Stomach (tissue), 9 donors: Measurements from ENCODE around the gene IL4R. TPM values are rescaled to one million over a fixed set of nuclear protein-coding genes. Genes with fewer than 3 reads are reported as not detected.

ENCODE experiments used
- DNase-seq, 2 donors: peaks; one replicate each; pipeline versions ENCODE4 v3.0.0 to v3.0.0-alpha.2; 2013 to 2019
- H3K27ac ChIP-seq, 5 donors: fragments of 200-600 bp in 4 of 5; sonication (generic) in 4 of 5; one replicate each; pipeline ENCODE4 v1.5.1; 2013 to 2019; ENCODE audit warnings: mild to moderate bottlenecking in 1 of 5, moderate library complexity in 1 of 5
- H3K27me3 ChIP-seq, 3 donors: fragments of 200-600 bp; sonication (generic); one replicate each; pipeline ENCODE4 v1.5.1; 2017 to 2019; ENCODE audit warnings: mixed run types in 1 of 3
- H3K36me3 ChIP-seq, 4 donors: fragments of 200-600 bp; sonication (generic); 1 replicate in 3 of 4; 2 replicates in 1 of 4; pipeline ENCODE4 v1.5.1; 2016 to 2019
- H3K4me1 ChIP-seq, 4 donors: fragments of 200-600 bp; sonication (generic); one replicate each; pipeline ENCODE4 v1.5.1; 2016 to 2019
- H3K4me3 ChIP-seq, 4 donors: fragments of 200-600 bp; sonication (generic) in 3 of 4; one replicate each; pipeline ENCODE4 v1.5.1; 2016 to 2019; ENCODE audit warnings: mild to moderate bottlenecking in 1 of 4
- H3K9me3 ChIP-seq, 4 donors: fragments of 200-600 bp; sonication (generic); one replicate each; pipeline ENCODE4 v1.5.1; 2016 to 2019
- CTCF ChIP-seq, 7 experiments: fragments of 450-650 bp in 4 of 7; fragments of 200-600 bp in 3 of 7; sonication (generic) in 3 of 7; IDR thresholded peaks; one replicate each; pipeline ENCODE4 v1.5.1; 2016 to 2019; ENCODE audit warnings: antibody characterized with exemption in 7 of 7, control low read depth in 2 of 7, mild to moderate bottlenecking in 1 of 7
- EP300 ChIP-seq: sonication (generic); formaldehyde crosslinking; IDR thresholded peaks from one replicate; pipeline ENCODE4 v1.6.1; 2017; ENCODE audit warnings: antibody characterized with exemption
- POLR2A ChIP-seq, 4 donors: fragments of 450-650 bp; IDR thresholded peaks; one replicate each; pipeline ENCODE4 v1.6.1; 2016; ENCODE audit warnings: antibody characterized with exemption in 4 of 4, control low read depth in 2 of 4, mild to moderate bottlenecking in 1 of 4, moderate library complexity in 1 of 4
- POLR2AphosphoS5 ChIP-seq, 3 donors: sonication (generic); formaldehyde crosslinking; IDR thresholded peaks; one replicate each; pipeline ENCODE4 v1.6.1; 2016; ENCODE audit warnings: antibody characterized with exemption in 3 of 3
- WGBS, 5 donors: extraction: QIAGEN DNeasy Blood & Tissue Kit in 3 of 5; methylation state at CpG; one replicate each; pipeline versions ENCODE4 v1.1.5 to v1.1.7; 2013 to 2018; 5-methylcytosine and 5-hydroxymethylcytosine counted together
- intact Hi-C: fragments of 100-400 bp; cut with DNase I; formaldehyde crosslinking; loops from one replicate; pipeline ENCODE4 v1.15.1; 2023; ENCODE audit warnings: low total_unique reads
- polyA plus RNA-seq, 3 donors: library from polyadenylated mRNA; stranded (reverse); fragments of 200-250 nt; gene quantifications; one replicate each; pipeline ENCODE4 v1.2.3, GENCODE V29; 2013
- total RNA-seq, 5 donors: library from RNA; depleted of rRNA; stranded (reverse); fragments of >200 nt; gene quantifications; one replicate each; pipeline versions ENCODE4 v1.1.0 to v1.2.3, GENCODE V29; 2014 to 2016
- donor health status: healthy with polysubstance abuse.
- donor health status: Bipolar disorder and iron deficiency.
- donor health status: healthy.

IL4R gene
- total and polyA plus RNA-seq, 8 donors: 17.4 to 120 (median 52.4) TPM

GRCh38 chr16:27330542-27330941, 16.8 kb downstream of the IL4R start:
- H3K4me3 ChIP-seq: no peak overlapping the region
- H3K36me3 ChIP-seq: peaks cover 17 to 55% (median 45%) of the 10 kb centered on the region in 4 donors
- H3K27me3 ChIP-seq: no peaks in the 10 kb centered on the region
- peak in 1 of 2 donors; percentile 83 for DNase-seq
- TF ChIP-seq POLR2A (IDR thresholded peaks at IDR 0.05) (no peak), POLR2AphosphoS5 (IDR thresholded peaks at IDR 0.05) (peak in 2 of 3 donors; percentile 74 to 75), CTCF (IDR thresholded peaks at IDR 0.05) (no peak), EP300 (peak; percentile 97)
- peak overlapping the region; percentile 64 to 100 (median 100) for H3K27ac ChIP-seq
- intact Hi-C loops: no loop called here
- peaks cover 38 to 94% (median 58%) of the 10 kb centered on the region in 4 donors for H3K4me1 ChIP-seq
- no peaks in the 10 kb centered on the region for H3K9me3 ChIP-seq
- 44 to 72% (median 67%) methylated on average over 5 of the region's 5 CpGs for WGBS, 5 donors

GRCh38 chr16:27332105-27332504, 18.3 kb downstream of the IL4R start:
- peaks cover 17 to 68% (median 51%) of the 10 kb centered on the region in 4 donors for H3K36me3 ChIP-seq
- TF ChIP-seq CTCF (IDR thresholded peaks at IDR 0.05) (no peak), POLR2AphosphoS5 (IDR thresholded peaks at IDR 0.05) (peak in 1 of 3 donors; percentile 21)
- no peak overlapping the region for H3K4me3 ChIP-seq
- no peaks in the 10 kb centered on the region for H3K27me3 ChIP-seq
- peak overlapping the region; percentile 23 to 100 (median 100) for H3K27ac ChIP-seq
- WGBS, 5 donors: 67 to 79% (median 74%) methylated on average over 6 of the region's 6 CpGs
- H3K4me1 ChIP-seq: peaks cover 23 to 93% (median 53%) of the 10 kb centered on the region in 4 donors
- intact Hi-C loops: no loop called here
- H3K9me3 ChIP-seq: no peaks in the 10 kb centered on the region
- no peak for DNase-seq

- TF ChIP-seq POLR2A (IDR thresholded peaks at IDR 0.05): no peak
- TF ChIP-seq POLR2AphosphoS5 (IDR thresholded peaks at IDR 0.05): no peak
- TF ChIP-seq CTCF (IDR thresholded peaks at IDR 0.05): no peak
- no peak for TF ChIP-seq EP300
- 72 to 91% (median 86%) methylated on average over 6 of the region's 6 CpGs for WGBS, 5 donors
- Histone ChIP-seq H3K36me3 (peaks cover 17 to 78% (median 59%) of the 10 kb centered on the region in 4 donors), H3K27me3 (no peaks in the 10 kb centered on the region), H3K9me3 (no peaks in the 10 kb centered on the region), H3K4me1 (peaks cover 14 to 88% (median 43%) of the 10 kb centered on the region in 4 donors), H3K4me3 (peak overlapping the region in 1 of 4 donors; percentile 23), H3K27ac (peak overlapping the region in 4 of 5 donors; percentile 52 to 100 (median 99))
- intact Hi-C loops: no loop called here
- no peak for DNase-seq
These were observed 19.3 kb downstream of the IL4R start for GRCh38 chr16:27333104-27333503.

GRCh38 chr16:27333549-27333948, 19.8 kb downstream of the IL4R start:
- H3K27ac ChIP-seq: peak overlapping the region in 4 of 5 donors; percentile 52 to 100 (median 99)
- intact Hi-C loops: no loop called here
- peak overlapping the region in 1 of 4 donors; percentile 23 for H3K4me3 ChIP-seq
- WGBS, 5 donors: 87 to 98% (median 93%) methylated on average over 3 of the region's 3 CpGs
- no peaks in the 10 kb centered on the region for H3K27me3 ChIP-seq
- no peak for TF ChIP-seq EP300
- no peak for TF ChIP-seq POLR2AphosphoS5 (IDR thresholded peaks at IDR 0.05)
- no peak for TF ChIP-seq CTCF (IDR thresholded peaks at IDR 0.05)
- TF ChIP-seq POLR2A (IDR thresholded peaks at IDR 0.05): no peak
- peaks cover 14 to 83% (median 40%) of the 10 kb centered on the region in 4 donors for H3K4me1 ChIP-seq
- H3K36me3 ChIP-seq: peaks cover 19 to 82% (median 63%) of the 10 kb centered on the region in 4 donors
- H3K9me3 ChIP-seq: no peaks in the 10 kb centered on the region
- DNase-seq: no peak
